GM10248 (cell line): ENCODE data around the gene EGFLAM.

Experiments
- CTCF ChIA-PET: fragments of 300-600 bp; sonication (Branson Sonifier 250); formaldehyde crosslinking; extraction: SDS; loops from one replicate; lab custom pipeline; 2021; ENCODE audit warnings: antibody characterized with exemption; lab: Yijun Ruan, JAX
- POLR2A ChIA-PET: fragments of 350-650 bp; sonication (Branson Sonifier 250); formaldehyde crosslinking; extraction: SDS; loops from one replicate; lab custom pipeline; 2020; ENCODE audit warnings: antibody characterized with exemption; lab: Yijun Ruan, JAX
- DNase-seq: peaks from one replicate; pipeline ENCODE4 v3.0.0; 2012; ENCODE audit errors: extremely low spot score
- CTCF ChIP-seq: IDR thresholded peaks from 2 replicates; pipeline ENCODE4 v1.5.1; 2012; ENCODE audit warnings: mild to moderate bottlenecking, low read depth; ENCODE audit errors: extremely low read depth, missing control alignments, control extremely low read depth

EGFLAM gene

GRCh38 chr5:38371596-38371995, 113.2 kb downstream of the EGFLAM start:
- no peak for DNase-seq
- POLR2A ChIA-PET, result no interaction called here
- CTCF ChIA-PET, result interaction anchor here (0.8 to 2.0 kb wide), 3 partner anchors 10 to 70 kb away, joined by 3 to 10 read pairs (median 3); no protein-coding TSS in a partner anchor
- TF ChIP-seq CTCF, result no peak

GRCh38 chr5:38373743-38374142, 115.4 kb downstream of the EGFLAM start:
- no peak for DNase-seq
- TF ChIP-seq CTCF, result no peak
- CTCF ChIA-PET, result no interaction called here
- POLR2A ChIA-PET, result no interaction called here

GRCh38 chr5:38375423-38375822, 117.1 kb downstream of the EGFLAM start:
- POLR2A ChIA-PET, result no interaction called here
- no peak for DNase-seq
- CTCF ChIA-PET, result no interaction called here
- no peak for TF ChIP-seq CTCF

- ChIA-PET CTCF (interaction anchor here (1.6 kb wide), 1 partner anchor 12 kb away, joined by 4 read pairs; no protein-coding TSS in a partner anchor), POLR2A (no interaction called here)
- DNase-seq, result no peak
- no peak for TF ChIP-seq CTCF
Measured at GRCh38 chr5:38376404-38376803, 118.0 kb downstream of the EGFLAM start.

- no peak for DNase-seq
- POLR2A ChIA-PET, result no interaction called here
- no peak for TF ChIP-seq CTCF
- CTCF ChIA-PET, result interaction anchor here (1.4 to 1.5 kb wide), 2 partner anchors 10 to 431 kb away, joined by 3 to 4 read pairs; no protein-coding TSS in a partner anchor
Measured at GRCh38 chr5:38378579-38378978, 120.2 kb downstream of the EGFLAM start.

GRCh38 chr5:38379350-38379937, 121.1 kb downstream of the EGFLAM start:
- DNase-seq, result no peak
- POLR2A ChIA-PET, result no interaction called here
- TF ChIP-seq CTCF, result no peak
- CTCF ChIA-PET, result interaction anchor here (1.0 to 1.5 kb wide), 3 partner anchors 11 to 431 kb away, joined by 3 to 4 read pairs (median 4); no protein-coding TSS in a partner anchor
